GM23338 (cell line): Measurements from ENCODE around the gene ARG1.

Source experiments
- CREB1 ChIP-seq: fragments of 250-450 bp; sonication (Bioruptor Pico); IDR thresholded peaks from 2 replicates; pipeline ENCODE4 v1.5.0; 2020; ENCODE audit warnings: low read depth, mild to moderate bottlenecking, moderate library complexity
- EZH2 ChIP-seq: fragments of 200-600 bp; sonication (generic); IDR thresholded peaks from one replicate; pipeline ENCODE4 v1.8.0; 2017; ENCODE audit warnings: antibody characterized with exemption, mild to moderate bottlenecking, low read depth; ENCODE audit not compliant: unreplicated experiment
- JUNB ChIP-seq: IDR thresholded peaks from one replicate; pipeline ENCODE4 v1.6.1; 2016; ENCODE audit warnings: antibody characterized with exemption; ENCODE audit not compliant: unreplicated experiment
- NANOG ChIP-seq: IDR thresholded peaks from 2 replicates; pipeline ENCODE4 v1.6.1; 2016; ENCODE audit warnings: antibody characterized with exemption, borderline replicate concordance
- POLR2AphosphoS5 ChIP-seq: IDR thresholded peaks from 2 replicates; pipeline ENCODE4 v1.6.1; 2016; ENCODE audit warnings: antibody characterized with exemption, low read depth
- TF ChIP-seq, protein P1 (sequence below), 2 experiments: fragments of 200-600 bp in 1 of 2; sonication (generic) in 1 of 2; conservative IDR thresholded peaks; 2 replicates each; pipeline versions ENCODE4 v1.5.1 to v1.6.1; 2016 to 2017; ENCODE audit warnings: antibody characterized with exemption in 2 of 2, low read depth in 2 of 2, mild to moderate bottlenecking in 2 of 2, moderate library complexity in 1 of 2
- TF ChIP-seq, protein P2 (sequence below): IDR thresholded peaks from one replicate; pipeline ENCODE4 v1.6.1; 2018; ENCODE audit warnings: antibody characterized with exemption; ENCODE audit not compliant: unreplicated experiment

DNA sequence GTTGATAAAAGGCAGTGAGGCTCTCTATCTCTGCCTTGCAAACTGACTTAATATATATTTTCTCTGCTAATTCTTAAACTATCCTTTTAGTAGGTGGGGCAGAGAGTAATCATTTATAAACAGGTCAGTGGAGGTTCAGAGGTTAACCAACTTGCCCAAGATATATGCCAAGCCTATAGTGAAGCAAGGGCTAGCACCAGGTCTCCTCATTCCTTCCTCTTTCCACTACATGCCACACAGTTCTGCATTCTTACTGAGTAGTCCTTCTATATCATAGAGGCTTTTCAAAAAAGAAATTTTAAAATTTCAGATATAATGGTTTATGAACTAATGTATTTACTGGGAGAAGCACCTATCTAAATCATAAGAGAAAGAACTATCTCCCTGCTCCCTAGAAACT is 8.5 kb downstream of the ARG1 start:
- TF ChIP-seq POLR2AphosphoS5 (no peak), CREB1 (no peak), EZH2 (no peak), NANOG (no peak), JUNB (no peak)
- TF ChIP-seq, protein P1, sequence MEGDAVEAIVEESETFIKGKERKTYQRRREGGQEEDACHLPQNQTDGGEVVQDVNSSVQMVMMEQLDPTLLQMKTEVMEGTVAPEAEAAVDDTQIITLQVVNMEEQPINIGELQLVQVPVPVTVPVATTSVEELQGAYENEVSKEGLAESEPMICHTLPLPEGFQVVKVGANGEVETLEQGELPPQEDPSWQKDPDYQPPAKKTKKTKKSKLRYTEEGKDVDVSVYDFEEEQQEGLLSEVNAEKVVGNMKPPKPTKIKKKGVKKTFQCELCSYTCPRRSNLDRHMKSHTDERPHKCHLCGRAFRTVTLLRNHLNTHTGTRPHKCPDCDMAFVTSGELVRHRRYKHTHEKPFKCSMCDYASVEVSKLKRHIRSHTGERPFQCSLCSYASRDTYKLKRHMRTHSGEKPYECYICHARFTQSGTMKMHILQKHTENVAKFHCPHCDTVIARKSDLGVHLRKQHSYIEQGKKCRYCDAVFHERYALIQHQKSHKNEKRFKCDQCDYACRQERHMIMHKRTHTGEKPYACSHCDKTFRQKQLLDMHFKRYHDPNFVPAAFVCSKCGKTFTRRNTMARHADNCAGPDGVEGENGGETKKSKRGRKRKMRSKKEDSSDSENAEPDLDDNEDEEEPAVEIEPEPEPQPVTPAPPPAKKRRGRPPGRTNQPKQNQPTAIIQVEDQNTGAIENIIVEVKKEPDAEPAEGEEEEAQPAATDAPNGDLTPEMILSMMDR (conservative IDR thresholded peaks at IDR 0.05; ENCODE audit: low read depth in 2 of 2): no peak
- TF ChIP-seq, protein P2, sequence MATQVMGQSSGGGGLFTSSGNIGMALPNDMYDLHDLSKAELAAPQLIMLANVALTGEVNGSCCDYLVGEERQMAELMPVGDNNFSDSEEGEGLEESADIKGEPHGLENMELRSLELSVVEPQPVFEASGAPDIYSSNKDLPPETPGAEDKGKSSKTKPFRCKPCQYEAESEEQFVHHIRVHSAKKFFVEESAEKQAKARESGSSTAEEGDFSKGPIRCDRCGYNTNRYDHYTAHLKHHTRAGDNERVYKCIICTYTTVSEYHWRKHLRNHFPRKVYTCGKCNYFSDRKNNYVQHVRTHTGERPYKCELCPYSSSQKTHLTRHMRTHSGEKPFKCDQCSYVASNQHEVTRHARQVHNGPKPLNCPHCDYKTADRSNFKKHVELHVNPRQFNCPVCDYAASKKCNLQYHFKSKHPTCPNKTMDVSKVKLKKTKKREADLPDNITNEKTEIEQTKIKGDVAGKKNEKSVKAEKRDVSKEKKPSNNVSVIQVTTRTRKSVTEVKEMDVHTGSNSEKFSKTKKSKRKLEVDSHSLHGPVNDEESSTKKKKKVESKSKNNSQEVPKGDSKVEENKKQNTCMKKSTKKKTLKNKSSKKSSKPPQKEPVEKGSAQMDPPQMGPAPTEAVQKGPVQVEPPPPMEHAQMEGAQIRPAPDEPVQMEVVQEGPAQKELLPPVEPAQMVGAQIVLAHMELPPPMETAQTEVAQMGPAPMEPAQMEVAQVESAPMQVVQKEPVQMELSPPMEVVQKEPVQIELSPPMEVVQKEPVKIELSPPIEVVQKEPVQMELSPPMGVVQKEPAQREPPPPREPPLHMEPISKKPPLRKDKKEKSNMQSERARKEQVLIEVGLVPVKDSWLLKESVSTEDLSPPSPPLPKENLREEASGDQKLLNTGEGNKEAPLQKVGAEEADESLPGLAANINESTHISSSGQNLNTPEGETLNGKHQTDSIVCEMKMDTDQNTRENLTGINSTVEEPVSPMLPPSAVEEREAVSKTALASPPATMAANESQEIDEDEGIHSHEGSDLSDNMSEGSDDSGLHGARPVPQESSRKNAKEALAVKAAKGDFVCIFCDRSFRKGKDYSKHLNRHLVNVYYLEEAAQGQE: no peak
